ENCODE results near the gene HMGCL. TPM values are rescaled to one million over a fixed set of nuclear protein-coding genes. Genes with fewer than 3 reads are reported as not detected.

The HMGCL gene
- total and polyA plus RNA-seq, 2 of the 13 experiments (the other 11 are each of a cell fraction or from before 2014, with no cell fraction given), result 21.3 to 41.4 TPM

DNA sequence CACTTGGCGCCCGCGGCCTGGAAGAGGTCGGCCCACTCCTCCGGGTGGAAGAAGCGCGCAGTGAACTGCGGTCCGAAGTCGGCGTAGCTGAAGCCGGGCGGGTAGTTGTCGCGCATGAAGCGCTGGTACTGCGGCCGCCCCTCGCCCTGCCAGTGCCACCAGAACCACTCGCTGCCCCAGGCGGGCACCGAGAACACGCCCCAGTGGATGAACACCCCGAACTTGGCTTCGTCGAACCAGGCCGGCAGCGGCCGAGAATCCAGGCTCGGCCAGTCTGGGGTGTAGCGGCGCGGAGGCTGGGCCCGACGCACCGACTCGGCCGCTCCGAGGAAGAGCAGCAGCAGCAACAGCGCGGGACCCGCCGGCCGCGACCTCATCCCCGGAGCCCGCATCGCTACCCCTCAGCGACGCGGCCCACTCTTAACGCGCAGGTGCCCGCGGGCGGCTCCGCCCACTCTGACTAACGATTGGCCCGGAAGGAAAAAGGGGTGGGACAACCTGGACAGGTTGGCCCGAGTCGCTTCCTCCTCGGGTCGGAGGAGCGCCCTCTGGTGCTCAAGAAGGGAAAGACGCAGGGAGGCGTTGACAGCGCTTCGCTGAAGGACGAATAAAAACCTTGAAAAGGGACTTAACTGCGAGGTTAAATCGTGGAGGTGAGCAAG, 42.8 kb upstream of the HMGCL start, which contains the start of gene FUCA1 (continued):
- TF ChIP-seq, protein P1, sequence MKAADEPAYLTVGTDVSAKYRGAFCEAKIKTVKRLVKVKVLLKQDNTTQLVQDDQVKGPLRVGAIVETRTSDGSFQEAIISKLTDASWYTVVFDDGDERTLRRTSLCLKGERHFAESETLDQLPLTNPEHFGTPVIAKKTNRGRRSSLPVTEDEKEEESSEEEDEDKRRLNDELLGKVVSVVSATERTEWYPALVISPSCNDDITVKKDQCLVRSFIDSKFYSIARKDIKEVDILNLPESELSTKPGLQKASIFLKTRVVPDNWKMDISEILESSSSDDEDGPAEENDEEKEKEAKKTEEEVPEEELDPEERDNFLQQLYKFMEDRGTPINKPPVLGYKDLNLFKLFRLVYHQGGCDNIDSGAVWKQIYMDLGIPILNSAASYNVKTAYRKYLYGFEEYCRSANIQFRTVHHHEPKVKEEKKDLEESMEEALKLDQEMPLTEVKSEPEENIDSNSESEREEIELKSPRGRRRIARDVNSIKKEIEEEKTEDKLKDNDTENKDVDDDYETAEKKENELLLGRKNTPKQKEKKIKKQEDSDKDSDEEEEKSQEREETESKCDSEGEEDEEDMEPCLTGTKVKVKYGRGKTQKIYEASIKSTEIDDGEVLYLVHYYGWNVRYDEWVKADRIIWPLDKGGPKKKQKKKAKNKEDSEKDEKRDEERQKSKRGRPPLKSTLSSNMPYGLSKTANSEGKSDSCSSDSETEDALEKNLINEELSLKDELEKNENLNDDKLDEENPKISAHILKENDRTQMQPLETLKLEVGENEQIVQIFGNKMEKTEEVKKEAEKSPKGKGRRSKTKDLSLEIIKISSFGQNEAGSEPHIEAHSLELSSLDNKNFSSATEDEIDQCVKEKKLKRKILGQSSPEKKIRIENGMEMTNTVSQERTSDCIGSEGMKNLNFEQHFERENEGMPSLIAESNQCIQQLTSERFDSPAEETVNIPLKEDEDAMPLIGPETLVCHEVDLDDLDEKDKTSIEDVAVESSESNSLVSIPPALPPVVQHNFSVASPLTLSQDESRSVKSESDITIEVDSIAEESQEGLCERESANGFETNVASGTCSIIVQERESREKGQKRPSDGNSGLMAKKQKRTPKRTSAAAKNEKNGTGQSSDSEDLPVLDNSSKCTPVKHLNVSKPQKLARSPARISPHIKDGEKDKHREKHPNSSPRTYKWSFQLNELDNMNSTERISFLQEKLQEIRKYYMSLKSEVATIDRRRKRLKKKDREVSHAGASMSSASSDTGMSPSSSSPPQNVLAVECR (CRISPR knock-in tag; IDR thresholded peaks at IDR 0.05; ENCODE audit: borderline replicate concordance), result peak; percentile 85; the same call in 1 of the 2 replicates
- TF ChIP-seq WIZ (CRISPR knock-in tag; IDR thresholded peaks at IDR 0.05), result no peak
- TF ChIP-seq ZNF264 (CRISPR knock-in tag; IDR thresholded peaks at IDR 0.05), result 0 out of 2 replicates have a peak, but pooled peaks have one; percentile 38
- TF ChIP-seq, protein P2, sequence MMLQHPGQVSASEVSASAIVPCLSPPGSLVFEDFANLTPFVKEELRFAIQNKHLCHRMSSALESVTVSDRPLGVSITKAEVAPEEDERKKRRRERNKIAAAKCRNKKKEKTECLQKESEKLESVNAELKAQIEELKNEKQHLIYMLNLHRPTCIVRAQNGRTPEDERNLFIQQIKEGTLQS (CRISPR knock-in tag; IDR thresholded peaks at IDR 0.05), result 0 out of 2 replicates have a peak, but pooled peaks have one; percentile 31
- peak; percentile 69; the same call in 1 of the 2 replicates for TF ChIP-seq RNF2 (conservative IDR thresholded peaks at IDR 0.05; ENCODE audit: low read depth)
- TF ChIP-seq ZNF773 (CRISPR knock-in tag; IDR thresholded peaks at IDR 0.05; ENCODE audit: borderline replicate concordance), result peak; percentile 78; the same call in 1 of the 2 replicates
- TF ChIP-seq ZSCAN22 (CRISPR knock-in tag; IDR thresholded peaks at IDR 0.05), result no peak
- TF ChIP-seq SRSF4 (IDR thresholded peaks at IDR 0.05; ENCODE audit: low read depth, low read length, poor library complexity, severe bottlenecking), result no peak
- peak; percentile 76; the same call in 1 of the 2 replicates for TF ChIP-seq DNMT1 (CRISPR knock-in tag; IDR thresholded peaks at IDR 0.05)
- TF ChIP-seq, protein P3, sequence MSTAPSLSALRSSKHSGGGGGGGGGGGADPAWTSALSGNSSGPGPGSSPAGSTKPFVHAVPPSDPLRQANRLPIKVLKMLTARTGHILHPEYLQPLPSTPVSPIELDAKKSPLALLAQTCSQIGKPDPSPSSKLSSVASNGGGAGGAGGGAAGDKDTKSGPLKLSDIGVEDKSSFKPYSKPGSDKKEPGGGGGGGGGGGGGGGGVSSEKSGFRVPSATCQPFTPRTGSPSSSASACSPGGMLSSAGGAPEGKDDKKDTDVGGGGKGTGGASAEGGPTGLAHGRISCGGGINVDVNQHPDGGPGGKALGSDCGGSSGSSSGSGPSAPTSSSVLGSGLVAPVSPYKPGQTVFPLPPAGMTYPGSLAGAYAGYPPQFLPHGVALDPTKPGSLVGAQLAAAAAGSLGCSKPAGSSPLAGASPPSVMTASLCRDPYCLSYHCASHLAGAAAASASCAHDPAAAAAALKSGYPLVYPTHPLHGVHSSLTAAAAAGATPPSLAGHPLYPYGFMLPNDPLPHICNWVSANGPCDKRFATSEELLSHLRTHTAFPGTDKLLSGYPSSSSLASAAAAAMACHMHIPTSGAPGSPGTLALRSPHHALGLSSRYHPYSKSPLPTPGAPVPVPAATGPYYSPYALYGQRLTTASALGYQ (CRISPR knock-in tag; IDR thresholded peaks at IDR 0.05), result 0 out of 2 replicates have a peak, but pooled peaks have one; percentile 60
- no peak for TF ChIP-seq IKZF1 (IDR thresholded peaks at IDR 0.05)
- no peak for TF ChIP-seq ZNF724P (CRISPR knock-in tag; IDR thresholded peaks at IDR 0.05; ENCODE audit: borderline replicate concordance)
- TF ChIP-seq FOXM1 (CRISPR knock-in tag; IDR thresholded peaks at IDR 0.05), result no peak
- peak; percentile 84 for TF ChIP-seq POGZ (CRISPR knock-in tag; IDR thresholded peaks at IDR 0.05)
- TF ChIP-seq ZNF749 (CRISPR knock-in tag; IDR thresholded peaks at IDR 0.05; ENCODE audit: borderline replicate concordance), result no peak
- peak; percentile 36; the same call in 1 of the 2 replicates for TF ChIP-seq KDM3A (CRISPR knock-in tag; IDR thresholded peaks at IDR 0.05; ENCODE audit: low read depth)
- TF ChIP-seq, protein P4, sequence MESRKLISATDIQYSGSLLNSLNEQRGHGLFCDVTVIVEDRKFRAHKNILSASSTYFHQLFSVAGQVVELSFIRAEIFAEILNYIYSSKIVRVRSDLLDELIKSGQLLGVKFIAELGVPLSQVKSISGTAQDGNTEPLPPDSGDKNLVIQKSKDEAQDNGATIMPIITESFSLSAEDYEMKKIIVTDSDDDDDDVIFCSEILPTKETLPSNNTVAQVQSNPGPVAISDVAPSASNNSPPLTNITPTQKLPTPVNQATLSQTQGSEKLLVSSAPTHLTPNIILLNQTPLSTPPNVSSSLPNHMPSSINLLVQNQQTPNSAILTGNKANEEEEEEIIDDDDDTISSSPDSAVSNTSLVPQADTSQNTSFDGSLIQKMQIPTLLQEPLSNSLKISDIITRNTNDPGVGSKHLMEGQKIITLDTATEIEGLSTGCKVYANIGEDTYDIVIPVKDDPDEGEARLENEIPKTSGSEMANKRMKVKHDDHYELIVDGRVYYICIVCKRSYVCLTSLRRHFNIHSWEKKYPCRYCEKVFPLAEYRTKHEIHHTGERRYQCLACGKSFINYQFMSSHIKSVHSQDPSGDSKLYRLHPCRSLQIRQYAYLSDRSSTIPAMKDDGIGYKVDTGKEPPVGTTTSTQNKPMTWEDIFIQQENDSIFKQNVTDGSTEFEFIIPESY (CRISPR knock-in tag; IDR thresholded peaks at IDR 0.05), result no peak
- TF ChIP-seq SP1 (IDR thresholded peaks at IDR 0.05), result no peak
- TF ChIP-seq SP1 (CRISPR knock-in tag; IDR thresholded peaks at IDR 0.05), result peak; percentile 92
- peak; percentile 28; the same call in 1 of the 2 replicates for TF ChIP-seq ZNF232 (CRISPR knock-in tag; IDR thresholded peaks at IDR 0.05; ENCODE audit: borderline replicate concordance)
